GM12878 (cell line): ENCODE results near the gene MAP4K4.

ENCODE experiments used
- ATF7 ChIP-seq: fragments of 450-650 bp; IDR thresholded peaks from 2 replicates; pipeline ENCODE4 v1.6.1; 2016; ENCODE audit warnings: low read depth, mild to moderate bottlenecking
- CREB1 ChIP-seq: IDR thresholded peaks from 2 replicates; pipeline ENCODE4 v1.6.1; 2012; ENCODE audit warnings: low read depth, mild to moderate bottlenecking, inconsistent platforms
- CTCF ChIP-seq, 3 experiments: IDR thresholded peaks in 2 of 3; conservative IDR thresholded peaks in 1 of 3; 2 replicates each; pipeline ENCODE4 v1.5.1; 2011; ENCODE audit warnings: low read depth in 3 of 3, low read length in 3 of 3, mild to moderate bottlenecking in 3 of 3, control low read depth in 2 of 3, moderate library complexity in 2 of 3, inconsistent platforms in 1 of 3, mixed read lengths in 1 of 3; ENCODE audit not compliant: control insufficient read depth in 2 of 3, insufficient read depth in 1 of 3; ENCODE audit errors: extremely low read depth in 1 of 3
- E4F1 ChIP-seq: fragments of 450-650 bp; IDR thresholded peaks from 2 replicates; pipeline ENCODE4 v1.6.1; 2018; ENCODE audit warnings: borderline replicate concordance, mild to moderate bottlenecking; ENCODE audit not compliant: partially characterized antibody
- ESRRA ChIP-seq: IDR thresholded peaks from 2 replicates; pipeline ENCODE4 v1.6.1; 2012; ENCODE audit warnings: mild to moderate bottlenecking, low read length, improper control_type of control experiment
- EZH2 ChIP-seq: IDR thresholded peaks from 2 replicates; pipeline ENCODE4 v1.6.1; 2012; ENCODE audit warnings: low read depth, mild to moderate bottlenecking, control low read depth, inconsistent platforms, low read length, borderline replicate concordance; ENCODE audit not compliant: control insufficient read depth
- NFYA ChIP-seq: IDR thresholded peaks from 2 replicates; pipeline ENCODE4 v1.6.1; 2011; ENCODE audit warnings: low read depth, mild to moderate bottlenecking, low read length, improper control_type of control experiment, borderline replicate concordance
- PML ChIP-seq: IDR thresholded peaks from 2 replicates; pipeline ENCODE4 v1.6.1; 2012; ENCODE audit warnings: low read length, inconsistent platforms
- POLR2A ChIP-seq: IDR thresholded peaks from 2 replicates; pipeline ENCODE4 v1.6.1; 2011; ENCODE audit warnings: low read depth, mild to moderate bottlenecking, low read length
- SIN3A ChIP-seq: IDR thresholded peaks from 2 replicates; pipeline ENCODE4 v1.6.1; 2012; ENCODE audit warnings: low read depth, low read length, improper control_type of control experiment
- SP1 ChIP-seq: IDR thresholded peaks from one replicate; pipeline ENCODE4 v1.6.1; 2011; ENCODE audit warnings: low read depth, low read length
- TARDBP ChIP-seq: IDR thresholded peaks from 2 replicates; pipeline ENCODE4 v1.6.1; 2016; ENCODE audit warnings: borderline replicate concordance
- ZNF274 ChIP-seq: IDR thresholded peaks from one replicate; pipeline ENCODE4 v1.8.0; 2011; ENCODE audit not compliant: insufficient read length, insufficient read depth

- no peak for TF ChIP-seq CTCF (IDR thresholded peaks at IDR 0.05 in 2 of 3, conservative IDR thresholded peaks at IDR 0.05 in 1 of 3; ENCODE audit: control insufficient read depth in 2 of 3, extremely low read depth in 1 of 3, insufficient read depth in 1 of 3, low read depth in 3 of 3, low read length in 3 of 3)
- TF ChIP-seq ESRRA: no peak
- TF ChIP-seq E4F1: no peak
- no peak for TF ChIP-seq PML
- TF ChIP-seq POLR2A: no peak
- TF ChIP-seq SP1: no peak
- no peak for TF ChIP-seq NFYA
- no peak for TF ChIP-seq EZH2
- no peak for TF ChIP-seq CREB1
- no peak for TF ChIP-seq ATF7
- TF ChIP-seq SIN3A: no peak
- no peak for TF ChIP-seq TARDBP
- no peak for TF ChIP-seq ZNF274
Measured at GRCh38 chr2:101841679-101842327, 144.3 kb downstream of the MAP4K4 start.
